Cardiac muscle cell (in vitro differentiated cells and primary cell): ENCODE measurements around the gene CNTNAP2. TPM values are rescaled to one million over a fixed set of nuclear protein-coding genes. Genes with fewer than 3 reads are reported as not detected.

ENCODE experiments used
- DNase-seq, 2 donors: peaks; one replicate each; pipeline versions ENCODE4 v3.0.0 to v3.0.0-alpha.2; 2010 to 2017; ENCODE audit warnings: low read depth in 1 of 2, low spot score in 1 of 2
- H3K27ac ChIP-seq: fragments of 200-600 bp; sonication (generic); 2 replicates; pipeline ENCODE4 v1.5.1; 2016
- H3K27me3 ChIP-seq: fragments of 200-600 bp; sonication (generic); 2 replicates; pipeline ENCODE4 v1.6.0; 2016; ENCODE audit warnings: control low read depth
- H3K36me3 ChIP-seq: fragments of 200-600 bp; sonication (generic); 2 replicates; pipeline ENCODE4 v1.5.1; 2016; ENCODE audit warnings: control low read depth
- H3K4me1 ChIP-seq: fragments of 200-600 bp; sonication (generic); 2 replicates; pipeline ENCODE4 v1.8.1; 2017; ENCODE audit warnings: low read depth, mild to moderate bottlenecking, mixed run types
- H3K4me3 ChIP-seq: fragments of 200-600 bp; sonication (generic); 2 replicates; pipeline ENCODE4 v1.5.1; 2016; ENCODE audit warnings: mild to moderate bottlenecking
- H3K9me3 ChIP-seq: fragments of 200-600 bp; sonication (generic); 2 replicates; pipeline ENCODE4 v1.5.1; 2017; ENCODE audit warnings: low read depth, mild to moderate bottlenecking, control low read depth
- CTCF ChIP-seq: IDR thresholded peaks from 2 replicates; pipeline ENCODE4 v1.5.1; 2012; ENCODE audit warnings: low read depth, mild to moderate bottlenecking, low read length
- polyA plus RNA-seq: library from polyadenylated mRNA; unstranded; fragments of >200 nt; fragmentation: Nextera tagmentation; extraction: Ambion mirVana; gene quantifications from 2 replicates; pipeline ENCODE4 v1.2.1, GENCODE V29; 2016
- total RNA-seq: library from RNA; depleted of rRNA; stranded (reverse); fragments of >200 nt; gene quantifications from 2 replicates; pipeline ENCODE4 v1.2.3, GENCODE V29; 2016

CNTNAP2 gene
- total and polyA plus RNA-seq, 2 experiments from 2014 or later: 4.8 to 5.1 TPM

GRCh38 chr7:146414373-146414772 is 297.8 kb downstream of the CNTNAP2 start:
- Histone ChIP-seq H3K9me3 (no peaks in the 10 kb centered on the region), H3K27me3 (no peaks in the 10 kb centered on the region), H3K4me3 (no peak overlapping the region), H3K4me1 (no peaks in the 10 kb centered on the region), H3K36me3 (no peaks in the 10 kb centered on the region), H3K27ac (no peak overlapping the region)
- no peak for DNase-seq
- TF ChIP-seq CTCF: no peak

GRCh38 chr7:146414937-146415336 is 298.3 kb downstream of the CNTNAP2 start:
- Histone ChIP-seq H3K4me3 (no peak overlapping the region), H3K4me1 (no peaks in the 10 kb centered on the region), H3K36me3 (no peaks in the 10 kb centered on the region), H3K27me3 (no peaks in the 10 kb centered on the region), H3K9me3 (no peaks in the 10 kb centered on the region), H3K27ac (no peak overlapping the region)
- no peak for DNase-seq
- TF ChIP-seq CTCF: no peak

GRCh38 chr7:146417176-146417575 is 300.6 kb downstream of the CNTNAP2 start:
- H3K4me1 ChIP-seq: no peaks in the 10 kb centered on the region
- no peaks in the 10 kb centered on the region for H3K9me3 ChIP-seq
- H3K36me3 ChIP-seq: no peaks in the 10 kb centered on the region
- DNase-seq: no peak
- H3K4me3 ChIP-seq: no peak overlapping the region
- H3K27me3 ChIP-seq: no peaks in the 10 kb centered on the region
- no peak overlapping the region for H3K27ac ChIP-seq
- no peak for TF ChIP-seq CTCF

GRCh38 chr7:146423446-146423845 is 306.8 kb downstream of the CNTNAP2 start:
- Histone ChIP-seq H3K36me3 (no peaks in the 10 kb centered on the region), H3K9me3 (no peaks in the 10 kb centered on the region), H3K4me1 (no peaks in the 10 kb centered on the region), H3K4me3 (no peak overlapping the region), H3K27ac (no peak overlapping the region), H3K27me3 (no peaks in the 10 kb centered on the region)
- no peak for TF ChIP-seq CTCF
- no peak for DNase-seq

- H3K27ac ChIP-seq: no peak overlapping the region
- DNase-seq: no peak
- H3K4me1 ChIP-seq: no peaks in the 10 kb centered on the region
- no peaks in the 10 kb centered on the region for H3K36me3 ChIP-seq
- no peaks in the 10 kb centered on the region for H3K27me3 ChIP-seq
- H3K4me3 ChIP-seq: no peak overlapping the region
- TF ChIP-seq CTCF: no peak
- no peaks in the 10 kb centered on the region for H3K9me3 ChIP-seq
These were observed 307.5 kb downstream of the CNTNAP2 start for GRCh38 chr7:146424084-146424483.

GRCh38 chr7:146433501-146433900 is 316.9 kb downstream of the CNTNAP2 start:
- no peak for DNase-seq
- TF ChIP-seq CTCF: no peak
- Histone ChIP-seq H3K36me3 (no peaks in the 10 kb centered on the region), H3K4me1 (no peaks in the 10 kb centered on the region), H3K27ac (no peak overlapping the region), H3K9me3 (no peaks in the 10 kb centered on the region), H3K27me3 (no peaks in the 10 kb centered on the region), H3K4me3 (no peak overlapping the region)
